Activated naive CD8-positive, alpha-beta T cell treated with anti-CD3 and anti-CD28 coated beads, Interleukin-2, amount 50 U/mL, for 24 hours (primary cell): ENCODE measurements around the gene ARNT2.

ENCODE experiments used
- ATAC-seq: fragments of 150-1000 bp; cut with Tn5 transposase; one replicate; pipeline ENCODE4 v1.10.0; 2021
- DNase-seq: peaks from one replicate; pipeline ENCODE4 v3.0.0; 2021
- H3K27ac Mint-ChIP-seq: one replicate; pipeline ENCODE4 v1.8.0; 2021; ENCODE audit warnings: mild to moderate bottlenecking, mixed read lengths
- H3K27me3 Mint-ChIP-seq: one replicate; pipeline ENCODE4 v1.8.0; 2021; ENCODE audit warnings: mixed read lengths
- H3K36me3 Mint-ChIP-seq: one replicate; pipeline ENCODE4 v1.8.0; 2021; ENCODE audit warnings: low read depth, mixed read lengths
- H3K4me1 Mint-ChIP-seq: one replicate; pipeline ENCODE4 v1.8.0; 2021; ENCODE audit warnings: mixed read lengths
- H3K4me3 Mint-ChIP-seq: one replicate; pipeline ENCODE4 v1.8.0; 2021; ENCODE audit warnings: mild to moderate bottlenecking, moderate library complexity, mixed read lengths
- H3K9me3 Mint-ChIP-seq: one replicate; pipeline ENCODE4 v1.8.0; 2021; ENCODE audit warnings: mixed read lengths

ARNT2 gene

GRCh38 chr15:80599359-80599758, 195.2 kb downstream of the ARNT2 start:
- Mint-ChIP-seq H3K4me3 (no peak overlapping the region), H3K9me3 (no peaks in the 10 kb centered on the region), H3K27me3 (peaks cover 11% of the 10 kb centered on the region), H3K36me3 (no peaks in the 10 kb centered on the region), H3K27ac (no peak overlapping the region), H3K4me1 (no peaks in the 10 kb centered on the region)
- no peak for ATAC-seq
- DNase-seq, result no peak

- H3K27me3 Mint-ChIP-seq, result peaks cover 11% of the 10 kb centered on the region
- H3K4me3 Mint-ChIP-seq, result no peak overlapping the region
- H3K4me1 Mint-ChIP-seq, result no peaks in the 10 kb centered on the region
- H3K9me3 Mint-ChIP-seq, result no peaks in the 10 kb centered on the region
- no peak for DNase-seq
- H3K27ac Mint-ChIP-seq, result no peak overlapping the region
- ATAC-seq, result no peak
- no peaks in the 10 kb centered on the region for H3K36me3 Mint-ChIP-seq
Measured at GRCh38 chr15:80600626-80601025, 196.4 kb downstream of the ARNT2 start.

- ATAC-seq (no peak), DNase-seq (no peak)
- H3K4me1 Mint-ChIP-seq, result no peaks in the 10 kb centered on the region
- H3K36me3 Mint-ChIP-seq, result no peaks in the 10 kb centered on the region
- no peak overlapping the region for H3K27ac Mint-ChIP-seq
- H3K27me3 Mint-ChIP-seq, result peaks cover 11% of the 10 kb centered on the region
- no peak overlapping the region for H3K4me3 Mint-ChIP-seq
- H3K9me3 Mint-ChIP-seq, result no peaks in the 10 kb centered on the region
Measured at GRCh38 chr15:80601256-80601655, 197.1 kb downstream of the ARNT2 start.

GRCh38 chr15:80604583-80605575, 200.7 kb downstream of the ARNT2 start:
- Mint-ChIP-seq H3K9me3 (no peaks in the 10 kb centered on the region), H3K36me3 (no peaks in the 10 kb centered on the region), H3K27me3 (peaks cover 11% of the 10 kb centered on the region), H3K4me1 (no peaks in the 10 kb centered on the region), H3K27ac (no peak overlapping the region), H3K4me3 (no peak overlapping the region)
- DNase-seq, result no peak
- ATAC-seq, result no peak

GRCh38 chr15:80605591-80606150, 201.5 kb downstream of the ARNT2 start:
- ATAC-seq, result no peak
- no peak overlapping the region for H3K4me3 Mint-ChIP-seq
- no peaks in the 10 kb centered on the region for H3K9me3 Mint-ChIP-seq
- DNase-seq, result no peak
- H3K4me1 Mint-ChIP-seq, result no peaks in the 10 kb centered on the region
- no peaks in the 10 kb centered on the region for H3K36me3 Mint-ChIP-seq
- no peak overlapping the region for H3K27ac Mint-ChIP-seq
- H3K27me3 Mint-ChIP-seq, result peaks cover 7% of the 10 kb centered on the region

- Mint-ChIP-seq H3K4me3 (no peak overlapping the region), H3K27ac (no peak overlapping the region), H3K36me3 (no peaks in the 10 kb centered on the region), H3K4me1 (no peaks in the 10 kb centered on the region), H3K9me3 (no peaks in the 10 kb centered on the region), H3K27me3 (peaks cover 8% of the 10 kb centered on the region)
- ATAC-seq (no peak), DNase-seq (no peak)
Measured at GRCh38 chr15:80606511-80607071, 202.4 kb downstream of the ARNT2 start.

- H3K4me1 Mint-ChIP-seq, result no peaks in the 10 kb centered on the region
- no peak for ATAC-seq
- H3K9me3 Mint-ChIP-seq, result no peaks in the 10 kb centered on the region
- no peak overlapping the region for H3K4me3 Mint-ChIP-seq
- H3K36me3 Mint-ChIP-seq, result no peaks in the 10 kb centered on the region
- DNase-seq, result no peak
- peaks cover 6% of the 10 kb centered on the region for H3K27me3 Mint-ChIP-seq
- H3K27ac Mint-ChIP-seq, result no peak overlapping the region
Measured at GRCh38 chr15:80607287-80607980, 203.3 kb downstream of the ARNT2 start.

GRCh38 chr15:80608688-80609087, 204.5 kb downstream of the ARNT2 start:
- Mint-ChIP-seq H3K4me3 (no peak overlapping the region), H3K36me3 (no peaks in the 10 kb centered on the region), H3K9me3 (no peaks in the 10 kb centered on the region), H3K27me3 (peaks cover 4% of the 10 kb centered on the region), H3K27ac (no peak overlapping the region), H3K4me1 (no peaks in the 10 kb centered on the region)
- ATAC-seq (no peak), DNase-seq (no peak)

- no peaks in the 10 kb centered on the region for H3K9me3 Mint-ChIP-seq
- no peak overlapping the region for H3K4me3 Mint-ChIP-seq
- H3K27me3 Mint-ChIP-seq, result peaks cover 6% of the 10 kb centered on the region
- no peak for ATAC-seq
- no peaks in the 10 kb centered on the region for H3K36me3 Mint-ChIP-seq
- DNase-seq, result no peak
- no peaks in the 10 kb centered on the region for H3K4me1 Mint-ChIP-seq
- no peak overlapping the region for H3K27ac Mint-ChIP-seq
Measured at GRCh38 chr15:80609091-80609490, 204.9 kb downstream of the ARNT2 start.

- H3K4me3 Mint-ChIP-seq, result no peak overlapping the region
- peaks cover 4% of the 10 kb centered on the region for H3K27me3 Mint-ChIP-seq
- H3K27ac Mint-ChIP-seq, result no peak overlapping the region
- no peak for ATAC-seq
- no peaks in the 10 kb centered on the region for H3K36me3 Mint-ChIP-seq
- no peaks in the 10 kb centered on the region for H3K4me1 Mint-ChIP-seq
- H3K9me3 Mint-ChIP-seq, result no peaks in the 10 kb centered on the region
- no peak for DNase-seq
Measured at GRCh38 chr15:80609512-80609946, 205.3 kb downstream of the ARNT2 start.

GRCh38 chr15:80611543-80612080, 207.4 kb downstream of the ARNT2 start:
- Mint-ChIP-seq H3K27ac (no peak overlapping the region), H3K4me1 (no peaks in the 10 kb centered on the region), H3K27me3 (peaks cover 9% of the 10 kb centered on the region), H3K9me3 (no peaks in the 10 kb centered on the region), H3K4me3 (no peak overlapping the region), H3K36me3 (no peaks in the 10 kb centered on the region)
- DNase-seq (no peak), ATAC-seq (no peak)

GRCh38 chr15:80612118-80612823, 208.1 kb downstream of the ARNT2 start:
- no peak for DNase-seq
- Mint-ChIP-seq H3K27me3 (peaks cover 13% of the 10 kb centered on the region), H3K4me1 (no peaks in the 10 kb centered on the region), H3K9me3 (no peaks in the 10 kb centered on the region), H3K4me3 (no peak overlapping the region), H3K27ac (no peak overlapping the region), H3K36me3 (no peaks in the 10 kb centered on the region)
- ATAC-seq, result no peak

- Mint-ChIP-seq H3K4me3 (no peak overlapping the region), H3K27ac (no peak overlapping the region), H3K4me1 (no peaks in the 10 kb centered on the region), H3K36me3 (no peaks in the 10 kb centered on the region), H3K27me3 (peaks cover 25% of the 10 kb centered on the region), H3K9me3 (no peaks in the 10 kb centered on the region)
- ATAC-seq, result no peak
- DNase-seq, result no peak
Measured at GRCh38 chr15:80613762-80614365, 209.7 kb downstream of the ARNT2 start.
